ENCODE measurements around the gene STUM.

Gene STUM

GRCh38 chr1:226629210-226629895, 80.8 kb downstream of the STUM start:
- TF ChIP-seq CTCF (IDR thresholded peaks at IDR 0.05; ENCODE audit: control extremely low read depth, extremely low read depth, low read depth, missing control alignments), result no peak
- DNase-seq (ENCODE audit: extremely low spot score), result no peak
- ChIA-PET POLR2A (no interaction called here), CTCF (interaction anchor here (0.9 kb wide), 1 partner anchor 199 kb away, joined by 3 read pairs; no protein-coding TSS in a partner anchor)

GRCh38 chr1:226629896-226630550, 81.5 kb downstream of the STUM start:
- DNase-seq (ENCODE audit: extremely low spot score), result no peak
- TF ChIP-seq CTCF (IDR thresholded peaks at IDR 0.05; ENCODE audit: control extremely low read depth, extremely low read depth, low read depth, missing control alignments), result no peak
- CTCF ChIA-PET, result interaction anchor here (1.2 to 1.5 kb wide), 3 partner anchors 12 to 57 kb away, joined by 3 to 5 read pairs (median 4); no protein-coding TSS in a partner anchor
- POLR2A ChIA-PET, result no interaction called here

GRCh38 chr1:226630592-226630991, 82.0 kb downstream of the STUM start:
- ChIA-PET POLR2A (no interaction called here), CTCF (interaction anchor here (0.7 to 1.5 kb wide), 5 partner anchors 11 to 197 kb away, joined by 3 to 5 read pairs (median 4); no protein-coding TSS in a partner anchor)
- TF ChIP-seq CTCF (IDR thresholded peaks at IDR 0.05; ENCODE audit: control extremely low read depth, extremely low read depth, low read depth, missing control alignments), result no peak
- DNase-seq (ENCODE audit: extremely low spot score), result no peak

GRCh38 chr1:226631229-226632000, 82.9 kb downstream of the STUM start:
- POLR2A ChIA-PET, result interaction anchor here (0.6 kb wide), 1 partner anchor 449 kb away, joined by 3 read pairs; no protein-coding TSS in a partner anchor
- DNase-seq (ENCODE audit: extremely low spot score), result no peak
- CTCF ChIA-PET, result interaction anchor here (0.7 to 4.9 kb wide), 7 partner anchors 10 to 197 kb away, joined by 3 to 39 read pairs (median 4); no protein-coding TSS in a partner anchor

GRCh38 chr1:226632169-226632879, 83.8 kb downstream of the STUM start:
- POLR2A ChIA-PET, result interaction anchor here (0.6 kb wide), 1 partner anchor 450 kb away, joined by 3 read pairs; no protein-coding TSS in a partner anchor
- CTCF ChIA-PET, result interaction anchor here (1.0 to 4.9 kb wide), 16 partner anchors 11 to 250 kb away, joined by 3 to 100 read pairs (median 6); no protein-coding TSS in a partner anchor
- no peak for TF ChIP-seq CTCF (IDR thresholded peaks at IDR 0.05; ENCODE audit: control extremely low read depth, extremely low read depth, low read depth, missing control alignments)
- no peak for DNase-seq (ENCODE audit: extremely low spot score)

More at GRCh38 chr1:226631229-226632000, 82.9 kb downstream of the STUM start:
- no peak for TF ChIP-seq CTCF (IDR thresholded peaks at IDR 0.05; ENCODE audit: control extremely low read depth, extremely low read depth, low read depth, missing control alignments)

All from GM10248 (cell line).